ENCODE measurements around the gene GPR155. TPM values are rescaled to one million over a fixed set of nuclear protein-coding genes. Genes with fewer than 3 reads are reported as not detected.

GPR155 gene
- total RNA-seq, 1 donor from 2014 or later, result 11.0 TPM

DNA sequence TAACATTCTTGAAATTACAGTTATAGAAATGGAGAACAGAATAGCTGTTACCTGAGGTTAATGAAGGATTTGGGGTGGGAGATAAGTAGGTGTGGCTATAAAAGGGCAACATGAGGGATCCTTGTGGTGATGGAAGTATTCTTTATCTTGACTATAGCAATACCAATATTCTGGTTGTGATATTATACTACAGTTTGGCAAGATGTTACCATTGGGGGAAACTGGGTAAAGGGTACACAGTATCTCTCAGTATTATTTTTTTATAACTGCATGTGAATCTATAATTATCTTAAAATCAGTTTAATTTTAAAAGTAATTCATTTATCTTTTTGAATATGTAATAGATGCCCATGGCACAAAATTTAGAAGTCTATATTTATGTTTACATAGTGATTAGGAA is 83.2 kb downstream of the GPR155 start:
- Histone ChIP-seq H3K9ac (ENCODE audit: low read length) (no peak overlapping the region), H4K20me1 (ENCODE audit: insufficient read depth, low read length) (no peaks in the 10 kb centered on the region), H3K36me3 (ENCODE audit: insufficient read depth, low read length) (peaks cover 10% of the 10 kb centered on the region), H3K27me3 (ENCODE audit: insufficient read depth, low read length) (no peaks in the 10 kb centered on the region), H3K4me1 (ENCODE audit: insufficient read depth, low read length) (no peaks in the 10 kb centered on the region), H3K9me3 (ENCODE audit: insufficient read depth, low read depth, low read length) (no peaks in the 10 kb centered on the region), H3K27ac (ENCODE audit: low read depth, low read length) (no peak overlapping the region), H3K79me2 (ENCODE audit: insufficient read depth, low read length) (no peaks in the 10 kb centered on the region), H3K4me2 (ENCODE audit: low read length) (no peak overlapping the region), H3K4me3 (ENCODE audit: insufficient read depth, low read depth, low read length) (no peak overlapping the region), H2AFZ (ENCODE audit: low read depth, low read length) (no peak overlapping the region)
- no peak overlapping the region for H3K4me3 Mint-ChIP-seq (ENCODE audit: unreplicated experiment)
- H3K27ac Mint-ChIP-seq (ENCODE audit: unreplicated experiment), result no peak overlapping the region
- peaks cover 4% of the 10 kb centered on the region for H3K4me1 Mint-ChIP-seq (ENCODE audit: low read depth, unreplicated experiment)
- FAIRE-seq (no peak), DNase-seq (ENCODE audit: low read depth) (no peak)
- H3K36me3 Mint-ChIP-seq (ENCODE audit: low read depth, unreplicated experiment), result peaks cover 3% of the 10 kb centered on the region
- H3K9me3 Mint-ChIP-seq (ENCODE audit: unreplicated experiment), result no peaks in the 10 kb centered on the region
- TF ChIP-seq, protein P1, sequence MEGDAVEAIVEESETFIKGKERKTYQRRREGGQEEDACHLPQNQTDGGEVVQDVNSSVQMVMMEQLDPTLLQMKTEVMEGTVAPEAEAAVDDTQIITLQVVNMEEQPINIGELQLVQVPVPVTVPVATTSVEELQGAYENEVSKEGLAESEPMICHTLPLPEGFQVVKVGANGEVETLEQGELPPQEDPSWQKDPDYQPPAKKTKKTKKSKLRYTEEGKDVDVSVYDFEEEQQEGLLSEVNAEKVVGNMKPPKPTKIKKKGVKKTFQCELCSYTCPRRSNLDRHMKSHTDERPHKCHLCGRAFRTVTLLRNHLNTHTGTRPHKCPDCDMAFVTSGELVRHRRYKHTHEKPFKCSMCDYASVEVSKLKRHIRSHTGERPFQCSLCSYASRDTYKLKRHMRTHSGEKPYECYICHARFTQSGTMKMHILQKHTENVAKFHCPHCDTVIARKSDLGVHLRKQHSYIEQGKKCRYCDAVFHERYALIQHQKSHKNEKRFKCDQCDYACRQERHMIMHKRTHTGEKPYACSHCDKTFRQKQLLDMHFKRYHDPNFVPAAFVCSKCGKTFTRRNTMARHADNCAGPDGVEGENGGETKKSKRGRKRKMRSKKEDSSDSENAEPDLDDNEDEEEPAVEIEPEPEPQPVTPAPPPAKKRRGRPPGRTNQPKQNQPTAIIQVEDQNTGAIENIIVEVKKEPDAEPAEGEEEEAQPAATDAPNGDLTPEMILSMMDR (IDR thresholded peaks at IDR 0.05; ENCODE audit: insufficient read depth, low read depth, low read length), result no peak
- TF ChIP-seq EZH2 (IDR thresholded peaks at IDR 0.05; ENCODE audit: insufficient read depth, low read length), result no peak
- H3K27me3 Mint-ChIP-seq (ENCODE audit: low read depth, unreplicated experiment), result no peaks in the 10 kb centered on the region

DNA sequence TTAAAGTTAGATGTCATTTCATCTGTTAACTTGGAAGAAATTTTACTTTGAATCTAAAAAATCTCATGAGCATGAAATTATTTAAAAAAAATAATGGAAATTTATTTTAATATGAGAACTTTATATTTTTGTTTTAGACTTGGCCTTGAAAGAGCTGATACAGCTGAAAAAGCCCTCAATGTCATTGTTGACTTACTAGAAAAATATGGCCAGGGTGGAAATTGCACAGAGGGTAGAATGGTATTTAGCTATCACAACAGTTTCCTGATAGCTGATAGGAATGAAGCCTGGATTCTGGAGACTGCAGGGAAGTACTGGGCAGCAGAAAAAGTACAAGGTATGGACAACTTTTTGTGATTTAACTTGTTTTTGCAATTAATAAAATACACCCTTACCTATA is 86.0 kb downstream of the GPR155 start:
- TF ChIP-seq, protein P1 (IDR thresholded peaks at IDR 0.05; ENCODE audit: insufficient read depth, low read depth, low read length), result no peak
- TF ChIP-seq EZH2 (IDR thresholded peaks at IDR 0.05; ENCODE audit: insufficient read depth, low read length), result no peak
- no peak overlapping the region for H3K9ac ChIP-seq (ENCODE audit: low read length)
- no peaks in the 10 kb centered on the region for H4K20me1 ChIP-seq (ENCODE audit: insufficient read depth, low read length)
- Mint-ChIP-seq H3K4me3 (ENCODE audit: unreplicated experiment) (no peak overlapping the region), H3K27me3 (ENCODE audit: low read depth, unreplicated experiment) (no peaks in the 10 kb centered on the region), H3K4me1 (ENCODE audit: low read depth, unreplicated experiment) (peaks cover 4% of the 10 kb centered on the region), H3K36me3 (ENCODE audit: low read depth, unreplicated experiment) (peaks cover 3% of the 10 kb centered on the region), H3K27ac (ENCODE audit: unreplicated experiment) (no peak overlapping the region), H3K9me3 (ENCODE audit: unreplicated experiment) (no peaks in the 10 kb centered on the region)
- no peaks in the 10 kb centered on the region for H3K9me3 ChIP-seq (ENCODE audit: insufficient read depth, low read depth, low read length)
- H2AFZ ChIP-seq (ENCODE audit: low read depth, low read length), result no peak overlapping the region
- no peaks in the 10 kb centered on the region for H3K27me3 ChIP-seq (ENCODE audit: insufficient read depth, low read length)
- DNase-seq (ENCODE audit: low read depth), result no peak
- H3K4me2 ChIP-seq (ENCODE audit: low read length), result no peak overlapping the region
- no peak overlapping the region for H3K27ac ChIP-seq (ENCODE audit: low read depth, low read length)
- peaks cover 10% of the 10 kb centered on the region for H3K36me3 ChIP-seq (ENCODE audit: insufficient read depth, low read length)
- H3K4me3 ChIP-seq (ENCODE audit: insufficient read depth, low read depth, low read length), result no peak overlapping the region
- no peaks in the 10 kb centered on the region for H3K79me2 ChIP-seq (ENCODE audit: insufficient read depth, low read length)
- no peak for FAIRE-seq
- H3K4me1 ChIP-seq (ENCODE audit: insufficient read depth, low read length), result peaks cover 4% of the 10 kb centered on the region

DNA sequence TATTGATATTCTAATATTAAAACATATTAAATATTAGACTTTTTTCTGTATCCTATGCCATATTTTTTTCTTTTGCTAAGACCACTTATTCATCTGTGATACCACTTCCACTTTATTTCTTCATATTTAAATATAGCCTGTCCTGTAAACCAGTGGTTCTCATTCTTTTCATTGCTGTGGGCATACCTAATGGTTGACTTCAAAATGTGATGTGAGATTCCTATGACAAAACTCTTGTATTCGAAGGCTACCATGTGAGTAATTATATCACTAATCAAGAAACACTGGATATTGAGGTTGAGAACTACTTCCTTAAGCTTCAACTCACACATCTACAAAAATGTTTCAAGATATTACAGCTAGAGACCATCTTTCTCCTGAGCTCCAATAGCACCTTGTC is 87.7 kb downstream of the GPR155 start:
- peaks cover 6% of the 10 kb centered on the region for H3K4me1 Mint-ChIP-seq (ENCODE audit: low read depth, unreplicated experiment)
- Histone ChIP-seq H4K20me1 (ENCODE audit: insufficient read depth, low read length) (no peaks in the 10 kb centered on the region), H3K27me3 (ENCODE audit: insufficient read depth, low read length) (no peaks in the 10 kb centered on the region), H3K9ac (ENCODE audit: low read length) (no peak overlapping the region), H3K27ac (ENCODE audit: low read depth, low read length) (no peak overlapping the region), H3K9me3 (ENCODE audit: insufficient read depth, low read depth, low read length) (no peaks in the 10 kb centered on the region), H3K4me1 (ENCODE audit: insufficient read depth, low read length) (peaks cover 11% of the 10 kb centered on the region), H3K79me2 (ENCODE audit: insufficient read depth, low read length) (peaks cover 13% of the 10 kb centered on the region), H2AFZ (ENCODE audit: low read depth, low read length) (no peak overlapping the region), H3K4me3 (ENCODE audit: insufficient read depth, low read depth, low read length) (no peak overlapping the region), H3K36me3 (ENCODE audit: insufficient read depth, low read length) (peaks cover 10% of the 10 kb centered on the region), H3K4me2 (ENCODE audit: low read length) (no peak overlapping the region)
- H3K27me3 Mint-ChIP-seq (ENCODE audit: low read depth, unreplicated experiment), result no peaks in the 10 kb centered on the region
- no peak for FAIRE-seq
- H3K4me3 Mint-ChIP-seq (ENCODE audit: unreplicated experiment), result no peak overlapping the region
- no peak overlapping the region for H3K27ac Mint-ChIP-seq (ENCODE audit: unreplicated experiment)
- peaks cover 3% of the 10 kb centered on the region for H3K36me3 Mint-ChIP-seq (ENCODE audit: low read depth, unreplicated experiment)
- no peak for TF ChIP-seq EZH2 (IDR thresholded peaks at IDR 0.05; ENCODE audit: insufficient read depth, low read length)
- TF ChIP-seq, protein P1 (IDR thresholded peaks at IDR 0.05; ENCODE audit: insufficient read depth, low read depth, low read length), result no peak
- DNase-seq (ENCODE audit: low read depth), result peak; percentile 66
- no peaks in the 10 kb centered on the region for H3K9me3 Mint-ChIP-seq (ENCODE audit: unreplicated experiment)

Measured in astrocyte (in vitro differentiated cells and primary cell).